C4-2B (cell line): Measurements from ENCODE around the gene UBE3C.

Experiments
- H3K27ac ChIP-seq: fragments of 450-650 bp; 2 replicates; pipeline ENCODE4 v1.5.1; 2017
- CTCF ChIP-seq: fragments of 450-650 bp; conservative IDR thresholded peaks from 2 replicates; pipeline ENCODE4 v1.5.1; 2017; ENCODE audit warnings: mild to moderate bottlenecking
- ZFX ChIP-seq: fragments of 450-650 bp; IDR thresholded peaks from 2 replicates; pipeline ENCODE4 v1.6.1; 2017

Gene UBE3C

GRCh38 chr7:157299317-157299612 lies 160.5 kb downstream of the UBE3C start:
- H3K27ac ChIP-seq, result no peak overlapping the region

GRCh38 chr7:157299613-157300368 lies 161.1 kb downstream of the UBE3C start:
- H3K27ac ChIP-seq, result no peak overlapping the region

More at GRCh38 chr7:157299317-157299612, 160.5 kb downstream of the UBE3C start:
- TF ChIP-seq ZFX (no peak), CTCF (no peak)

GRCh38 chr7:157300369-157300825 lies 161.7 kb downstream of the UBE3C start:
- no peak overlapping the region for H3K27ac ChIP-seq
- TF ChIP-seq CTCF, result no peak
- TF ChIP-seq ZFX, result no peak

More at GRCh38 chr7:157299613-157300368, 161.1 kb downstream of the UBE3C start:
- TF ChIP-seq ZFX, result no peak
- no peak for TF ChIP-seq CTCF

- TF ChIP-seq ZFX (no peak), CTCF (no peak)
- peak overlapping the region; percentile 36 for H3K27ac ChIP-seq
These were observed 162.9 kb downstream of the UBE3C start for GRCh38 chr7:157301610-157302120.

GRCh38 chr7:157306846-157307838 lies 168.4 kb downstream of the UBE3C start:
- no peak overlapping the region for H3K27ac ChIP-seq
- no peak for TF ChIP-seq CTCF
- no peak for TF ChIP-seq ZFX

- TF ChIP-seq ZFX, result no peak
- TF ChIP-seq CTCF, result no peak
- no peak overlapping the region for H3K27ac ChIP-seq
These were observed 171.4 kb downstream of the UBE3C start for GRCh38 chr7:157309988-157310668.
